Measurements from ENCODE around the gene IRF2. TPM values are rescaled to one million over a fixed set of nuclear protein-coding genes. Genes with fewer than 3 reads are reported as not detected.

IRF2 gene
- total RNA-seq, 4 donors from 2014 or later, result 32.3 to 50.1 (median 36.4) TPM

- no peak for DNase-seq (ENCODE audit: extremely low spot score)
- TF ChIP-seq EP300 (IDR thresholded peaks at IDR 0.05), result no peak
- no peak for TF ChIP-seq CTCF (IDR thresholded peaks at IDR 0.05)
- no peak for TF ChIP-seq POLR2A (IDR thresholded peaks at IDR 0.05; ENCODE audit: low read depth)
- TF ChIP-seq POLR2AphosphoS5 (IDR thresholded peaks at IDR 0.05), result no peak
- H3K27me3 ChIP-seq, result no peaks in the 10 kb centered on the region
- H3K27ac ChIP-seq (replicated peaks in 1 of 4), result no peak overlapping the region
- H3K4me1 ChIP-seq, result peaks cover 36 to 52% (median 40%) of the 10 kb centered on the region in 4 donors
- 87% methylated on average over 6 of the region's 6 CpGs for WGBS
- H3K4me3 ChIP-seq, result no peak overlapping the region
- peaks cover 8 to 76% (median 36%) of the 10 kb centered on the region in 4 donors for H3K36me3 ChIP-seq
- H3K9me3 ChIP-seq, result no peaks in the 10 kb centered on the region
- intact Hi-C loops (cut with DNase I), result no loop called here
These were observed 63.6 kb downstream of the IRF2 start for GRCh38 chr4:184410748-184411147.

GRCh38 chr4:184409911-184410692 is 64.2 kb downstream of the IRF2 start:
- Histone ChIP-seq H3K27me3 (no peaks in the 10 kb centered on the region), H3K27ac (replicated peaks in 1 of 4) (no peak overlapping the region), H3K9me3 (no peaks in the 10 kb centered on the region), H3K4me3 (no peak overlapping the region), H3K36me3 (peaks cover 10 to 76% (median 36%) of the 10 kb centered on the region in 4 donors), H3K4me1 (peaks cover 36 to 52% (median 40%) of the 10 kb centered on the region in 4 donors)
- 88% methylated on average over 12 of the region's 12 CpGs for WGBS
- no peak for DNase-seq (ENCODE audit: extremely low spot score)
- TF ChIP-seq EP300 (IDR thresholded peaks at IDR 0.05) (no peak), POLR2A (IDR thresholded peaks at IDR 0.05; ENCODE audit: low read depth) (no peak), POLR2AphosphoS5 (IDR thresholded peaks at IDR 0.05) (no peak), CTCF (IDR thresholded peaks at IDR 0.05) (no peak)
- intact Hi-C loops (cut with DNase I), result no loop called here

- intact Hi-C loops (cut with DNase I), result no loop called here
- DNase-seq (ENCODE audit: extremely low spot score), result no peak
- 86% methylated on average over 9 of the region's 9 CpGs for WGBS
- TF ChIP-seq CTCF (IDR thresholded peaks at IDR 0.05) (no peak), POLR2AphosphoS5 (IDR thresholded peaks at IDR 0.05) (no peak), POLR2A (IDR thresholded peaks at IDR 0.05; ENCODE audit: low read depth) (no peak), EP300 (IDR thresholded peaks at IDR 0.05) (no peak)
- Histone ChIP-seq H3K4me3 (no peak overlapping the region), H3K27me3 (no peaks in the 10 kb centered on the region), H3K36me3 (peaks cover 10 to 76% (median 39%) of the 10 kb centered on the region in 4 donors), H3K9me3 (no peaks in the 10 kb centered on the region), H3K4me1 (peaks cover 36 to 52% (median 40%) of the 10 kb centered on the region in 4 donors), H3K27ac (replicated peaks in 1 of 4) (no peak overlapping the region)
These were observed 64.8 kb downstream of the IRF2 start for GRCh38 chr4:184409502-184409901.

GRCh38 chr4:184408684-184409081 is 65.7 kb downstream of the IRF2 start:
- H3K27ac ChIP-seq (replicated peaks in 1 of 4), result peak overlapping the region in 2 of 4 donors; percentile 61 to 71
- H3K4me3 ChIP-seq, result no peak overlapping the region
- H3K9me3 ChIP-seq, result no peaks in the 10 kb centered on the region
- TF ChIP-seq POLR2AphosphoS5 (IDR thresholded peaks at IDR 0.05), result no peak
- TF ChIP-seq POLR2A (IDR thresholded peaks at IDR 0.05; ENCODE audit: low read depth), result no peak
- no peak for TF ChIP-seq EP300 (IDR thresholded peaks at IDR 0.05)
- TF ChIP-seq CTCF (IDR thresholded peaks at IDR 0.05), result no peak
- intact Hi-C loops (cut with DNase I), result no loop called here
- peaks cover 16 to 80% (median 41%) of the 10 kb centered on the region in 4 donors for H3K36me3 ChIP-seq
- peaks cover 32 to 45% (median 36%) of the 10 kb centered on the region in 4 donors for H3K4me1 ChIP-seq
- no peak for DNase-seq (ENCODE audit: extremely low spot score)
- no peaks in the 10 kb centered on the region for H3K27me3 ChIP-seq
- 50% methylated on average over 2 of the region's 3 CpGs for WGBS
